ENCODE data around the gene CACNA1C. TPM values are rescaled to one million over a fixed set of nuclear protein-coding genes. Genes with fewer than 3 reads are reported as not detected.

CACNA1C gene
- total RNA-seq, 1 donor from 2014 or later, result 1.3 TPM

- TF ChIP-seq CTCF (IDR thresholded peaks at IDR 0.05; ENCODE audit: insufficient read depth, low read length, poor library complexity, severe bottlenecking), result no peak
- Histone ChIP-seq H3K27me3 (ENCODE audit: control insufficient read depth, insufficient read depth, low read length) (no peaks in the 10 kb centered on the region), H3K36me3 (ENCODE audit: control insufficient read depth, insufficient read depth, low read length) (no peaks in the 10 kb centered on the region), H3K4me3 (ENCODE audit: low read depth, low read length) (no peak overlapping the region)
- DNase-seq (ENCODE audit: low read depth), result no peak
Observed at GRCh38 chr12:2322554-2323120, 269.9 kb downstream of the CACNA1C start.

GRCh38 chr12:2323532-2324255 lies 270.9 kb downstream of the CACNA1C start:
- Histone ChIP-seq H3K4me3 (ENCODE audit: low read depth, low read length) (no peak overlapping the region), H3K36me3 (ENCODE audit: control insufficient read depth, insufficient read depth, low read length) (no peaks in the 10 kb centered on the region), H3K27me3 (ENCODE audit: control insufficient read depth, insufficient read depth, low read length) (no peaks in the 10 kb centered on the region)
- no peak for DNase-seq (ENCODE audit: low read depth)
- no peak for TF ChIP-seq CTCF (IDR thresholded peaks at IDR 0.05; ENCODE audit: insufficient read depth, low read length, poor library complexity, severe bottlenecking)

GRCh38 chr12:2324387-2324786 lies 271.6 kb downstream of the CACNA1C start:
- no peaks in the 10 kb centered on the region for H3K36me3 ChIP-seq (ENCODE audit: control insufficient read depth, insufficient read depth, low read length)
- no peak for DNase-seq (ENCODE audit: low read depth)
- no peaks in the 10 kb centered on the region for H3K27me3 ChIP-seq (ENCODE audit: control insufficient read depth, insufficient read depth, low read length)

GRCh38 chr12:2325519-2325918 lies 272.7 kb downstream of the CACNA1C start:
- no peak for TF ChIP-seq CTCF (IDR thresholded peaks at IDR 0.05; ENCODE audit: insufficient read depth, low read length, poor library complexity, severe bottlenecking)
- Histone ChIP-seq H3K4me3 (ENCODE audit: low read depth, low read length) (no peak overlapping the region), H3K36me3 (ENCODE audit: control insufficient read depth, insufficient read depth, low read length) (no peaks in the 10 kb centered on the region), H3K27me3 (ENCODE audit: control insufficient read depth, insufficient read depth, low read length) (no peaks in the 10 kb centered on the region)
- DNase-seq (ENCODE audit: low read depth), result no peak

More at GRCh38 chr12:2324387-2324786, 271.6 kb downstream of the CACNA1C start:
- H3K4me3 ChIP-seq (ENCODE audit: low read depth, low read length), result no peak overlapping the region
- TF ChIP-seq CTCF (IDR thresholded peaks at IDR 0.05; ENCODE audit: insufficient read depth, low read length, poor library complexity, severe bottlenecking), result no peak

- Histone ChIP-seq H3K27me3 (ENCODE audit: control insufficient read depth, insufficient read depth, low read length) (no peaks in the 10 kb centered on the region), H3K4me3 (ENCODE audit: low read depth, low read length) (no peak overlapping the region), H3K36me3 (ENCODE audit: control insufficient read depth, insufficient read depth, low read length) (no peaks in the 10 kb centered on the region)
- no peak for DNase-seq (ENCODE audit: low read depth)
- no peak for TF ChIP-seq CTCF (IDR thresholded peaks at IDR 0.05; ENCODE audit: insufficient read depth, low read length, poor library complexity, severe bottlenecking)
Observed at GRCh38 chr12:2326470-2326869, 273.7 kb downstream of the CACNA1C start.

Data from kidney epithelial cell (primary cell).